HG03139 (cell line): ENCODE measurements around the gene VMAC.

ENCODE experiments used
- ATAC-seq: cut with Tn5 transposase; IDR thresholded peaks from one replicate; pipeline ENCODE4 v1.9.1; 2021; ENCODE audit not compliant: unreplicated experiment

The VMAC gene

GRCh38 chr19:5951338-5951861 is 46.7 kb downstream of the VMAC start:
- no peak for ATAC-seq

GRCh38 chr19:5952193-5953029 is 47.7 kb downstream of the VMAC start:
- ATAC-seq: no peak

GRCh38 chr19:5953030-5953589 is 48.4 kb downstream of the VMAC start:
- ATAC-seq: no peak

DNA sequence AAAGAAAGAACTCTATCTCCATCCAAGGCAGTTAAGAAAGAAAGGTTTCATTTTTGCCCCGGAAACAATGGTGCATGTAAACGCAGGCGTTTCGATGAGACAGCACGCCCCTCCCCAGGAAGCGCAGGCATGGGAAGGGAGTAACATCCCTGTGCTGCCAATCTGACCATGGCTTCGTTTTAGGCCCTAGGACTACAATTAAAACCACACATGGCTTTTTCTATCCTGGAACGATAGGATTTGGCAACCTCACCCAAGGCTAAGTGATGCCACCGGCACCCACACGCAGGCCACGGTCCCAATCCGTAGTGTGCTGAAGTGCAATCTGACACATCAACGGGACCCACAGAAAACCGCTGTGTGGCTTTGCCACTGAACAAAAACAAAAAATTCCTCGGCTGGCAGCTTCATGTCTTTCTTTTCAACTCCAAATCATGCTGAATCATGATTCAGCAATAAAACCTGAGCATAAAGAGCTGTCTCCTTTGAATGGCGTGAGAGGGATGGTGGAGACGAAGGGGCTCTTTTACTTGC is 49.1 kb downstream of the VMAC start:
- no peak for ATAC-seq

- no peak for ATAC-seq
Measured at GRCh38 chr19:5954293-5954692, 49.6 kb downstream of the VMAC start.

DNA sequence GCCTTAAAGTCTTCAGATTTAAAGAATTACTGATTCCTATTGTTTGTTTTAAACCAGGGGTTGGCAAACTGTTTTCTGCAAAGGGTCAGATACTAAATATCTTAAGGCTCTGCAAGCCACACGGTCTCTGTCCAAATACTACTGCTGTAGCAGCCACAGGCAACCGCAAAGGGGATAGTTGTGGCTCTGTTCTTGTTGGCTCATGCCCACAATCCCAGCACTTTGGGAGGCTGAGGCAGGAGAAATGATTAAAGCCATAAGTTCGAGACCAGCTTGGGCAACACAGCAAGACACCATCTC is 50.9 kb downstream of the VMAC start:
- ATAC-seq: no peak

DNA sequence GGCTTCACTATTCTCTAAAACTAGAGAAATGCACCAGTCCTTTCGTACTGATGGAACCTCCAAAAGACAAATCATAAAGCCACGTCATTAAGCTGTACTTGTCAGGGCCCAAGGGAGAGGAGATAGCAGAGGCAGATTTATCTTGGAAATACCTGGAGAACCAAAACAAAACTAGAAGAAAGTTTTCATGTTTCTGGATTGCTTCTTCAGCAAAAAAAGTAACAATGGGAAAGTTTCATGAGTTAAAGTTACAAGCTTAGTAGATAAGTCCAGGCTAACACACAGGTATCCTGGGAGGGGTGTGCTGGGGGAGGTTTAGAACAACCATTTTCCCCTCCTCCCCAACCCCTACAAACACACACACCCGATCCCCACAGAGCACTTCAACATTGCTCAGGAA is 51.7 kb downstream of the VMAC start:
- ATAC-seq: no peak

DNA sequence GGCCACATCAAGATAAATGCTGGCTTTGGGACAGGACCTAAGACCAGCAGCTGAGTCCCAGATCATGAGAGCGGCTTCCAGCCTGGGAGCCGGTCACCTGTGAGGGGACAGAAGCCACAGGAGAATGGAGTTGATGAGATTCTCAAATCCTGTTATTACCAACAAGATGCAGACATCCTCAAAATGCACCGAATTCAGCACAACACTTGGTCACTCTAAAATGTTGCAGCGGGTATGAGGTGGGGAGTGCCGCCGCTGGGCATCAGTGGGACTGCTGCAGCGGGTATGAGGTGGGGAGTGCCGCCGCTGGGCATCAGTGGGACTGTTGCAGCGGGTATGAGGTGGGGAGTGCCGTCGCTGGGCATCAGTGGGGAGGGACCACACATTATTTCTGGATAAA is 52.1 kb downstream of the VMAC start:
- ATAC-seq: no peak

- ATAC-seq: no peak
Measured at GRCh38 chr19:5957170-5957569, 52.5 kb downstream of the VMAC start.

DNA sequence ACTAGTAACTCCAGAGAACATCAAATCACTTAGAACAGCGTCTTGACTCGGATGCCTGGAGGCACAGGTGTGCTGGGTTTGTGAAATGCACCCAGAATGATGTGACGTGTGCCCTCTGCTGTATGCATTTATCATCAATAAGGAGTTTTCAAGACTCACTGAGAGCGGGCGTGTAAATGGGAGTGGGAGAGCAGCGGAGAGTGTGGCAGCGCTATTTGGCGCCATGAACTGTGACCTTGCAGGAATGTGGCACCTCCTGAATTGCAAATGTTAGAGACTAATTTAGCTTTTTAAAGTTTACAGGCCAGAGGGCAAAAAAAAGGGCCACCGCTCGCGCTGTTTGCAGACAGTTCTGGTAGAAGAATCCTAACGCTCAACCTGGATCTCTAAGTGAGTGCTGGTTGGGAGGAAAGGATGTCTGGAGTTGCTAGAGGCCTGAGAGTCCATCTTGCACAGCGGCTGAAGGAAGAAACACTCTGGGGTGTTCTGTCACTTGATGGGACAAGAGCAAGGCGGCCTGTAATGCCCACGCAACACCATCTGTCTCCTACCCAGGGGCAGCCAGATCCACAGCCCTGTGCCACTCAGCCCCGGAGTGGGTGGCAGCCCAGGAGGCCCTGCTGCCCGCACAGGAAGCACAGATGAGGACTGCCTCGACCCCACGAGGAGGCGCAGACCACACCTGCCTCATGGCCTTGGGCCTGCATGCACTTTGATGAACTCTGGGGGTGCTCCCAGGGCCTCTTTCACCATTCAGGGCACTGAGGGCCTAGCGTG is 53.6 kb downstream of the VMAC start:
- ATAC-seq: no peak

DNA sequence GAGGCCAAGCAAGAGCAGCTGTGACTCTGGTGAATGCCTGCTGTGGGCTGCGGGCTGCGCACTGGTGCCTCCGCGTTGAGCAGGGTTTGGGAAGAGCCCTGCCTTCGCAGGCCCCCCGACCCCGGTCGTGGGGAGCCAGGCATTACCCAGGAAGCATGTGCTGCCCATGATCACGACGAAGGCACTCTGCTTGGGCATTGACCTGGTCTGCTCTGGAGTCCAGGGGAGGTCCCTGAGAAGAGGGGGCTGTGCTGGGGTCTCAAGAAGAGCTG is 54.1 kb downstream of the VMAC start:
- ATAC-seq: no peak

DNA sequence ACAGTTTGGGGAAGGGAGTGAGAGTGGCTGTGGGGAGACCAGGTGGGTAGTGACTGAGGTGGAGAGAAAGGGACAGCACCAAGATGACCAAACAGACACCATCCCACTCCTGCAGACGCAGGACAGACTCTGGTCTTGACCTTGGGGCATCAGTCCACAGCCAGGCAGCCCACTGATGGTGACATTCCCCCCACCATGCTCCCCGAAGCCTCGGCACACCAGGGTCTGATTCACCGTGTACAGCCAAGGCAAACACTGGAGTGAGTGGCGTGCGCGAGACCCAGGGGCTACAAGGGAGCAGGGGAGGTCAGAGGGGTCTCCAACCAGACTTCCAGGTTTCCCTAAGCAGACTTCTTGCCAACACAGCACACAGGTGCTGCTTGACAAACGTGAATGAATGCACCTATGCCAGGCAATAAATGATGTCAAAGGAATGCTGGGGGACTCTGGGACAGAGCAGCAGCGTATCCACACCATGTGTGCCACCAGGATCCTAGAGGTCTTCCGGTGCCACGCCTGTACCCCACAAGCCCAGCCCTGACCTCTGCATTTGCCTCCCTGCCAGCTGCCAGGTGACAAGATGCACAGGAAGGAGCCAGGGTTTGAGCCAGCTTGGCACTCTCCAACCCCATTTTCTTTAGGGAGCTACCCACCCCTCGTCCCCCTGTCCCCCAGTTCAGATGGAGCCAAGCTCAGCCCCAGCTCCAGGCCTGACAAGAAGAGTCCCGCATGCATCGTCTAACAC is 54.8 kb downstream of the VMAC start:
- no peak for ATAC-seq
